K562 treated with DMSO at 1 percent for 48 hours (cell line): ENCODE data around the gene FAM110C. TPM values are rescaled to one million over a fixed set of nuclear protein-coding genes. Genes with fewer than 3 reads are reported as not detected.

Source experiments
- total RNA-seq: library from RNA; unstranded; fragments of 300-600 nt; gene quantifications from 2 replicates; pipeline ENCODE4 v1.2.3, GENCODE V29; 2022; ENCODE audit warnings: low replicate concordance; ENCODE audit errors: extremely low read depth

FAM110C gene, protein sequence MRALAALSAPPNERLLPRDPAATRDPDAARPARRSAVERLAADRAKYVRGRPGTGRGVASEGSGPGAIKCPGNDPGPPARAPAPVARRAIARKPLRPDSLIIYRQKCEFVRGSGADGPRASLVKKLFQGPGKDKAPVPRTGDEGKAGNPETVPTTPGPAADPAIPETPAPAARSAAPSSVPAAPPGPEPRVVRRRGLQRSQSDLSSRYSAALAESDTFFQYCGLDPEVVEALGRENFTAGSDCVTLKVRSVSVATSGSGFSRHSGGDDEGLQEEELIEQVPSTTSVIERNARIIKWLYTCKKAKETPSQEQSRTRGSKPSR
- not detected in 2 replicates for total RNA-seq

DNA sequence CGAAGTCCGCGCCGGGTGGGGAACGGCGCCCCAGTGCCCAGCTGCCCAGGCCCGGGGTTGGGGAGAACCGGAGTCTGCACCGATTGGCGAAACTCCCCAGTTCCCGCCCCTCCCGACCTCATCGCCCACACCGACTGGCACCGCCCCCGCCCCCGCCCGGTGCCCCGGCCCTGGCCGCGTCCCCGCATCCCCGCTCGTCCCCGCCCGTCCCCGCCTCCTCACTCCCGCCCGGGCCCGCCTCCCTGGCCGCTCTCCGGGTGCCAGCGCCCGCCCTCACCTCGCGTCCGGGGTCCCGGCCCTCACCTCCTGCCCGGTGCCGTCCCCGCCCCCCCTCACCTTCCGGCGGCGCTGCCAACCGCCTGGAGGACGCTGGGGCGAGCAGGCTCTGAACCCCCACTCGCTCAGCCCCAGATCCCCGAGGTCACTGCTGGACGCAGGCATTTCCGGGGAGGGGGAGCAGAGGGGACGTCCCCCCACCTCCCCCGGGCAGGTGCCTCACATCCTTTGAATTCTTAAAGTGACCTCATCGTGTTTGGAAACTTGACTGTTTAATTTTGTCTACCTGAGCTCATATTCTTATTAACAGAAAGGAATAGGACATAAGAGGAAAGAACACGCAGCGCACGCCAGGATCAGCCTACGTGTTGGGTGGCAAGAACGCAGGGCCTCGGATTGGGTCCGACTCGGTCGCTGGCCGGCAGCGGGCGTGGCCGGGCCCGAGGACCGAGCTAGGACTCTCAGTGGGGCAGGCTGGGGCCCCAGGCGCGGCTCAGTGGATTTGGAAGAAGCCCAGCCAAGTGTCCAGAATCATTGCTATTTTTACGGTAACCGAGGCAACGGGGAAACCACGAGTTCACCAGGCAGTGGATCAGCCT lies at the start of gene FAM110C:
Gene FAM110C, minus strand, starts transcription at position 35 of the 875 bp plus-strand sequence. CDS start 120 bp downstream, outside the sequence.

Other genes starting within 250 kb of the FAM110C start
- gene SH3YL1, start 217.5 kb upstream of the FAM110C start, total RNA-seq: not detected in 2 replicates
- gene ACP1, start 218.4 kb upstream of the FAM110C start, total RNA-seq: not detected in 2 replicates
- gene ALKAL2, start 241.6 kb upstream of the FAM110C start, total RNA-seq: not detected in 2 replicates